A549 (cell line): Measurements from ENCODE around the gene NDUFS3.
"Not testable (repeated sequence)": the region's sequence is repeated elsewhere in the genome, so short reads cannot be mapped to it uniquely, and the experiment has no call there.

Source experiments
- EP300 ChIP-seq, 2 experiments: fragments of >200 bp; sonication (Bioruptor Twin); formaldehyde crosslinking; IDR thresholded peaks; 2 replicates in 1 of 2; 3 replicates in 1 of 2; pipeline ENCODE4 v1.6.1; 2016 to 2017
- HDAC2 ChIP-seq: fragments of 200-600 bp; sonication (generic); IDR thresholded peaks from 2 replicates; pipeline ENCODE4 v1.6.1; 2016
- HMGXB4 ChIP-seq: fragments of 250-450 bp; sonication (Bioruptor Pico); IDR thresholded peaks from 2 replicates; pipeline ENCODE4 v1.5.0; 2021; ENCODE audit warnings: mild to moderate bottlenecking, moderate library complexity, borderline replicate concordance
- HOXA7 ChIP-seq: fragments of 250-450 bp; sonication (Bioruptor Pico); IDR thresholded peaks from 2 replicates; pipeline ENCODE4 v1.5.0; 2020; ENCODE audit warnings: mild to moderate bottlenecking, moderate library complexity
- TF ChIP-seq, protein P1 (sequence below): fragments of >200 bp; sonication (Bioruptor Twin); formaldehyde crosslinking; IDR thresholded peaks from 3 replicates; pipeline ENCODE4 v1.5.1; 2016

- not testable (repeated sequence) for TF ChIP-seq HDAC2; EP300 (IDR thresholded peaks at IDR 0.05); HOXA7; HMGXB4 (CRISPR knock-in tag)
- TF ChIP-seq, protein P1, sequence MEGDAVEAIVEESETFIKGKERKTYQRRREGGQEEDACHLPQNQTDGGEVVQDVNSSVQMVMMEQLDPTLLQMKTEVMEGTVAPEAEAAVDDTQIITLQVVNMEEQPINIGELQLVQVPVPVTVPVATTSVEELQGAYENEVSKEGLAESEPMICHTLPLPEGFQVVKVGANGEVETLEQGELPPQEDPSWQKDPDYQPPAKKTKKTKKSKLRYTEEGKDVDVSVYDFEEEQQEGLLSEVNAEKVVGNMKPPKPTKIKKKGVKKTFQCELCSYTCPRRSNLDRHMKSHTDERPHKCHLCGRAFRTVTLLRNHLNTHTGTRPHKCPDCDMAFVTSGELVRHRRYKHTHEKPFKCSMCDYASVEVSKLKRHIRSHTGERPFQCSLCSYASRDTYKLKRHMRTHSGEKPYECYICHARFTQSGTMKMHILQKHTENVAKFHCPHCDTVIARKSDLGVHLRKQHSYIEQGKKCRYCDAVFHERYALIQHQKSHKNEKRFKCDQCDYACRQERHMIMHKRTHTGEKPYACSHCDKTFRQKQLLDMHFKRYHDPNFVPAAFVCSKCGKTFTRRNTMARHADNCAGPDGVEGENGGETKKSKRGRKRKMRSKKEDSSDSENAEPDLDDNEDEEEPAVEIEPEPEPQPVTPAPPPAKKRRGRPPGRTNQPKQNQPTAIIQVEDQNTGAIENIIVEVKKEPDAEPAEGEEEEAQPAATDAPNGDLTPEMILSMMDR = not testable (repeated sequence)
Observed at GRCh38 chr11:47557004-47557403, 21.9 kb upstream of the NDUFS3 start.
